ENCODE data around the gene HTD2. TPM values are rescaled to one million over a fixed set of nuclear protein-coding genes. Genes with fewer than 3 reads are reported as not detected.

The HTD2 gene
- total and polyA plus RNA-seq, 2 donors (not counting 3 experiments of a cell fraction or from before 2014, with no cell fraction given), result 8.2 to 10.3 TPM

DNA sequence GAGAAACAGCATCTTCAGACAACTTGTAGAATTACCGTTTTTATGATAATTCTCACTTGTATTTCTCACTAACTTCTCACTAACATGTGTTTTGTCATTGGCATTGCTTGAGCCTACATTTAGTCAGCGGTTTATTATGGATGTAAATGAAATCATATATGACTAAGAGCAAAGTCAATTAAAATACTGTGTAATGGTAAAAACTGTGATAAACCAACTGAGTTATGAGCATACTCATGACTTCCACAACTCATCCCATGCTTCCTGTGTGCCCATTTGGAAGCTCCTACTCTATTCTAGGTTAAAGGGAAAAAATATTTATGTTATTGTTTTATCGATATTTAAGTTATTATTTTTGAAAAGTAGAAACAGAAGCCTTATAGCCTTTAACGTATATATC lies 39.1 kb downstream of the HTD2 start:
- H4K20me1 ChIP-seq (replicated peaks; ENCODE audit: control insufficient read depth, extremely low read depth, insufficient read depth, low read length), result no peaks in the 10 kb centered on the region
- H3K4me1 ChIP-seq (ENCODE audit: control insufficient read depth, extremely low read depth, insufficient read depth, low read length), result no peaks in the 10 kb centered on the region
- H3K79me2 ChIP-seq (ENCODE audit: control insufficient read depth, insufficient read depth, low read length), result no peaks in the 10 kb centered on the region
- H3K9me1 ChIP-seq (replicated peaks; ENCODE audit: control insufficient read depth, extremely low read depth, insufficient read depth, low read length), result no peaks in the 10 kb centered on the region
- no peaks in the 10 kb centered on the region for H3K27me3 ChIP-seq (ENCODE audit: control insufficient read depth in 2 of 2, insufficient read depth in 2 of 2, low read length in 2 of 2)
- ChIA-PET POLR2A (no interaction called here), CTCF (no interaction called here)
- FAIRE-seq (no peak), DNase-seq (ENCODE audit: low read depth, low spot score) (no peak)
- no peak overlapping the region for H3K9ac ChIP-seq (replicated peaks; ENCODE audit: extremely low read depth, insufficient read depth, low read length)
- H3K4me2 ChIP-seq (ENCODE audit: insufficient read depth, low read length), result no peak overlapping the region
- no peak for TF ChIP-seq POLR2A (IDR thresholded peaks at IDR 0.05; ENCODE audit: low read depth, low read length)
- TF ChIP-seq JUN (IDR thresholded peaks at IDR 0.05; ENCODE audit: borderline replicate concordance, insufficient read depth, insufficient read length, low read depth), result no peak
- TF ChIP-seq FOS (IDR thresholded peaks at IDR 0.05; ENCODE audit: borderline replicate concordance, insufficient read depth, low read length), result no peak
- no peak for TF ChIP-seq EZH2 (IDR thresholded peaks at IDR 0.05; ENCODE audit: borderline replicate concordance, low read depth, low read length, severe bottlenecking)
- TF ChIP-seq, protein P1, sequence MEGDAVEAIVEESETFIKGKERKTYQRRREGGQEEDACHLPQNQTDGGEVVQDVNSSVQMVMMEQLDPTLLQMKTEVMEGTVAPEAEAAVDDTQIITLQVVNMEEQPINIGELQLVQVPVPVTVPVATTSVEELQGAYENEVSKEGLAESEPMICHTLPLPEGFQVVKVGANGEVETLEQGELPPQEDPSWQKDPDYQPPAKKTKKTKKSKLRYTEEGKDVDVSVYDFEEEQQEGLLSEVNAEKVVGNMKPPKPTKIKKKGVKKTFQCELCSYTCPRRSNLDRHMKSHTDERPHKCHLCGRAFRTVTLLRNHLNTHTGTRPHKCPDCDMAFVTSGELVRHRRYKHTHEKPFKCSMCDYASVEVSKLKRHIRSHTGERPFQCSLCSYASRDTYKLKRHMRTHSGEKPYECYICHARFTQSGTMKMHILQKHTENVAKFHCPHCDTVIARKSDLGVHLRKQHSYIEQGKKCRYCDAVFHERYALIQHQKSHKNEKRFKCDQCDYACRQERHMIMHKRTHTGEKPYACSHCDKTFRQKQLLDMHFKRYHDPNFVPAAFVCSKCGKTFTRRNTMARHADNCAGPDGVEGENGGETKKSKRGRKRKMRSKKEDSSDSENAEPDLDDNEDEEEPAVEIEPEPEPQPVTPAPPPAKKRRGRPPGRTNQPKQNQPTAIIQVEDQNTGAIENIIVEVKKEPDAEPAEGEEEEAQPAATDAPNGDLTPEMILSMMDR (IDR thresholded peaks at IDR 0.05; ENCODE audit: extremely low read depth in 1 of 2, insufficient read depth in 1 of 2, low read depth in 1 of 2, low read length in 2 of 2), result no peak
- no peak for TF ChIP-seq MYC (IDR thresholded peaks at IDR 0.05; ENCODE audit: low read depth, low read length)
- TF ChIP-seq, protein P2, sequence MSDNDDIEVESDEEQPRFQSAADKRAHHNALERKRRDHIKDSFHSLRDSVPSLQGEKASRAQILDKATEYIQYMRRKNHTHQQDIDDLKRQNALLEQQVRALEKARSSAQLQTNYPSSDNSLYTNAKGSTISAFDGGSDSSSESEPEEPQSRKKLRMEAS (IDR thresholded peaks at IDR 0.05; ENCODE audit: insufficient read depth, insufficient read length), result no peak
- TF ChIP-seq POLR2AphosphoS5 (IDR thresholded peaks at IDR 0.05; ENCODE audit: insufficient read depth, low read depth, low read length), result no peak
- TF ChIP-seq GATA2 (IDR thresholded peaks at IDR 0.05; ENCODE audit: insufficient read depth, insufficient read length, low read depth, low read length), result no peak
- no peak overlapping the region for H3K27ac ChIP-seq (ENCODE audit: insufficient read depth, low read depth, low read length)
- H3K36me3 ChIP-seq (ENCODE audit: control insufficient read depth in 2 of 2, extremely low read depth in 1 of 2, insufficient read depth in 2 of 2, low read length in 2 of 2), result peaks cover 0 to 2% of the 10 kb centered on the region in 2 experiments
- H3K9me3 ChIP-seq (replicated peaks; ENCODE audit: control insufficient read depth, insufficient read depth, low read length), result no peaks in the 10 kb centered on the region
- dilution Hi-C loops (cut with MboI; ENCODE audit: extremely low pct_ligation_motif_present, low sequenced_read_pairs), result no loop called here
- H2AFZ ChIP-seq (ENCODE audit: low read depth, low read length), result no peak overlapping the region
- intact Hi-C loops (cut with micrococcal nuclease), result no loop called here
- H3K4me3 ChIP-seq (replicated peaks in 1 of 3; ENCODE audit: insufficient read depth in 1 of 3, low read depth in 1 of 3, low read length in 3 of 3), result no peak overlapping the region
- no TSS peak for BruUV-seq (replicated peaks)

Data from endothelial cell of umbilical vein (primary cell).